Measurements from ENCODE around the gene AHCTF1. TPM values are rescaled to one million over a fixed set of nuclear protein-coding genes. Genes with fewer than 3 reads are reported as not detected.

Gene AHCTF1
- total and polyA plus RNA-seq, 8 donors, result 5.9 to 49.0 (median 24.5) TPM

Small RNA genes within 50 kb of the gene (small RNA-seq; reads per million reads assigned to genes)
- gene AC113174.1 (0 reads per million in 4 donors), gene RF00402 (0 reads per million in 4 donors)

Other genes with a start within 250 kb of the AHCTF1 start
- 10 to 100 TPM; 13.4 to 66.3 (median 21.7) TPM for gene SCCPDH, start 207.5 kb downstream of the AHCTF1 start, total RNA-seq
- 10 to 100 TPM; 13.6 to 19.9 (median 15.4) TPM for gene SCCPDH, start 207.5 kb downstream of the AHCTF1 start, polyA plus RNA-seq
- under 1 TPM in 1 of 5 donors, not detected in 4; 0.92 TPM for gene ZNF695, start 76.1 kb upstream of the AHCTF1 start, total RNA-seq
- under 1 TPM in 2 of 3 donors, not detected in 1; 0.44 to 0.63 TPM for gene ZNF695, start 76.1 kb upstream of the AHCTF1 start, polyA plus RNA-seq
- gene ZNF670, start 146.9 kb upstream of the AHCTF1 start, total RNA-seq, result 10 to 100 TPM in 1 of 5 donors, 1 to 10 TPM in 2, not detected in 2; 2.6 to 10.6 (median 6.2) TPM
- 1 to 10 TPM; 1.6 to 4.9 (median 3.1) TPM for gene ZNF670, start 146.9 kb upstream of the AHCTF1 start, polyA plus RNA-seq
- 10 to 100 TPM in 1 of 5 donors, 1 to 10 TPM in 3, under 1 TPM in 1; 0.58 to 21.7 (median 5.2) TPM for gene ZNF669, start 172.4 kb upstream of the AHCTF1 start, total RNA-seq
- 1 to 10 TPM; 3.1 to 4.3 (median 3.2) TPM for gene ZNF669, start 172.4 kb upstream of the AHCTF1 start, polyA plus RNA-seq
- gene ZNF124, start 240.1 kb upstream of the AHCTF1 start, total RNA-seq, result 100 to 1,000 TPM in 2 of 5 donors, 10 to 100 TPM in 3; 11.9 to 136 (median 28.1) TPM
- gene ZNF124, start 240.1 kb upstream of the AHCTF1 start, polyA plus RNA-seq, result 1 to 10 TPM; 1.1 to 2.9 (median 2.4) TPM